CD4-positive, alpha-beta T cell (primary cell): ENCODE results near the gene VWA5B2. TPM values are rescaled to one million over a fixed set of nuclear protein-coding genes. Genes with fewer than 3 reads are reported as not detected.
A peak's percentile ranks its signal among the peaks of the same experiment; 100 is the strongest.

Experiments
- ATAC-seq: fragments of 200-7000 bp; cut with Tn5 transposase; one replicate; pipeline ENCODE4 v1.10.0; 2022; ENCODE audit warnings: mild to moderate bottlenecking; ENCODE audit not compliant: poor library complexity
- CTCF ChIA-PET: fragments of 350-600 bp; sonication (Branson Sonifier 250); formaldehyde crosslinking; loops from one replicate; lab custom pipeline; 2021; ENCODE audit warnings: antibody characterized with exemption, inconsistent platforms; lab: Charles Lee
- POLR2A ChIA-PET: fragments of 350-600 bp; sonication (Branson Sonifier 250); formaldehyde crosslinking; loops from one replicate; lab custom pipeline; 2021; ENCODE audit warnings: antibody characterized with exemption, inconsistent platforms; lab: Charles Lee
- DNase-seq, 14 experiments: peaks; one replicate each; pipeline ENCODE4 v3.0.0-alpha.2; 2013 to 2020; ENCODE audit warnings: mixed read lengths in 2 of 14
- H3K27ac ChIP-seq, 2 donors: one replicate each; pipeline versions ENCODE4 v1.5.1 to v1.7.0; 2013; ENCODE audit warnings: low read length in 2 of 2, low read depth in 1 of 2, mild to moderate bottlenecking in 1 of 2
- H3K27me3 ChIP-seq, 2 experiments: 1 replicate in 1 of 2; 2 replicates in 1 of 2; pipeline versions ENCODE4 v1.6.1 to v1.7.0; 2013; ENCODE audit warnings: low read length in 2 of 2, control low read depth in 1 of 2, mild to moderate bottlenecking in 1 of 2, moderate library complexity in 1 of 2; ENCODE audit not compliant: insufficient read depth in 2 of 2, control insufficient read depth in 1 of 2
- H3K36me3 ChIP-seq: one replicate; pipeline ENCODE4 v1.6.1; 2013; ENCODE audit warnings: low read length, control low read depth; ENCODE audit not compliant: insufficient read depth
- H3K4me1 ChIP-seq: one replicate; pipeline ENCODE4 v1.6.1; 2013; ENCODE audit warnings: low read length, control low read depth; ENCODE audit not compliant: insufficient read depth
- H3K4me3 ChIP-seq: one replicate; pipeline ENCODE4 v1.5.1; 2013; ENCODE audit warnings: mild to moderate bottlenecking, low read length, moderate library complexity
- H3K9me3 ChIP-seq, 2 experiments: 1 replicate in 1 of 2; 2 replicates in 1 of 2; pipeline versions ENCODE4 v1.6.1 to v1.7.0; 2013; ENCODE audit warnings: low read length in 2 of 2, mild to moderate bottlenecking in 2 of 2, control low read depth in 1 of 2, moderate library complexity in 1 of 2; ENCODE audit not compliant: control insufficient read depth in 1 of 2, insufficient read depth in 1 of 2
- H3K27ac Mint-ChIP-seq: one replicate; pipeline ENCODE4 v1.8.0; 2020; ENCODE audit warnings: mixed read lengths
- H3K27me3 Mint-ChIP-seq: one replicate; pipeline ENCODE4 v1.8.0; 2021; ENCODE audit warnings: mixed read lengths
- H3K36me3 Mint-ChIP-seq: one replicate; pipeline ENCODE4 v1.8.0; 2021; ENCODE audit warnings: low read depth, mixed read lengths
- H3K4me1 Mint-ChIP-seq: one replicate; pipeline ENCODE4 v1.8.0; 2021; ENCODE audit warnings: low read depth, mixed read lengths
- H3K4me3 Mint-ChIP-seq: one replicate; pipeline ENCODE4 v1.8.0; 2020; ENCODE audit warnings: mild to moderate bottlenecking, mixed read lengths
- H3K9me3 Mint-ChIP-seq: one replicate; pipeline ENCODE4 v1.8.0; 2020; ENCODE audit warnings: mixed read lengths
- CTCF ChIP-seq: fragments of 200-600 bp; IDR thresholded peaks from one replicate; pipeline ENCODE4 v1.8.0; 2022; ENCODE audit warnings: antibody characterized with exemption, mild to moderate bottlenecking
- intact Hi-C, 2 experiments: fragments of 100-400 bp; cut with DNase I in 1 of 2; cut with micrococcal nuclease in 1 of 2; formaldehyde crosslinking; loops; one replicate each; pipeline versions ENCODE4 v1.15.1 to v1.9.0; 2023 to 2025; cut with DNase I, micrococcal nuclease
- total RNA-seq, 174 experiments: library from RNA in 2 of 174; stranded (reverse) in 2 of 174; gene quantifications; one replicate each; pipeline ENCODE4 v1.2.3 and lab custom pipeline; 2021 to 2026

VWA5B2 gene
- total RNA-seq, 2 experiments from 2014 or later, result not detected

DNA sequence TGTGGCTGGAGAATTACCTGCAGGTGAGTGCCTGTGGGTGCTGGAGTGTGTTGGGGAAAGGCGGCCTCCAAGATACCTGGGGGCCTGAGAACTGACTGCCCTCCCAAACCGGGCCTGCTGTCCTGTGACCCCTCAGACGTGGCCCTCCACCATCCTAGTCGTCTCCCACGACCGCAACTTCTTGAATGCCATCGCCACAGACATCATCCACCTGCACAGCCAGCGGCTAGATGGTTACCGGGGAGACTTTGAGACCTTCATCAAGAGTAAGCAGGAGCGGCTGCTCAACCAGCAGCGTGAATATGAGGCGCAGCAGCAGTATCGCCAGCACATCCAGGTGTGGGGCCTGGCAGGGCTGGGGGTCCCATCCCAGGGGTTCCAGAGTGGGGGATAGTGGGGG, 40.0 kb upstream of the VWA5B2 start:
- POLR2A ChIA-PET, result no interaction called here

GRCh38 chr3:184192889-184193288, 36.5 kb upstream of the VWA5B2 start:
- Histone ChIP-seq H3K36me3 (peaks cover 76% of the 10 kb centered on the region), H3K4me3 (no peak overlapping the region), H3K27me3 (no peaks in the 10 kb centered on the region), H3K4me1 (peaks cover 8% of the 10 kb centered on the region), H3K9me3 (no peaks in the 10 kb centered on the region), H3K27ac (no peak overlapping the region)
- ATAC-seq, result no peak
- intact Hi-C loops, result no loop called here
- H3K27ac Mint-ChIP-seq, result no peak overlapping the region
- ChIA-PET CTCF (no interaction called here), POLR2A (interaction anchor here (0.6 kb wide), 1 partner anchor 66 kb away, joined by 3 read pairs; no protein-coding TSS in a partner anchor)
- H3K4me3 Mint-ChIP-seq, result no peak overlapping the region
- no peak for TF ChIP-seq CTCF
- peaks cover 80% of the 10 kb centered on the region for H3K36me3 Mint-ChIP-seq
- no peaks in the 10 kb centered on the region for H3K27me3 Mint-ChIP-seq
- no peak for DNase-seq
- H3K9me3 Mint-ChIP-seq, result no peaks in the 10 kb centered on the region
- peaks cover 16% of the 10 kb centered on the region for H3K4me1 Mint-ChIP-seq

More for the DNA sequence above, 40.0 kb upstream of the VWA5B2 start:
- H3K9me3 ChIP-seq, result no peaks in the 10 kb centered on the region
- no peaks in the 10 kb centered on the region for H3K27me3 Mint-ChIP-seq
- no peak overlapping the region for H3K27ac ChIP-seq
- DNase-seq, result peak in 1 of 14 experiments; percentile 15
- intact Hi-C loops, result loop anchor here (5.0 to 10.0 kb wide), 7 partner anchors 52 to 623 kb away; partner anchors contain the start of genes EIF2B5 (in 2 of the 2), ABCC5 (in 1 of the 2), ALG3 (in 1 of the 2) and CLCN2 (in 1 of the 2)
- CTCF ChIA-PET, result no interaction called here
- H3K4me1 Mint-ChIP-seq, result peaks cover 47% of the 10 kb centered on the region
- H3K9me3 Mint-ChIP-seq, result no peaks in the 10 kb centered on the region
- H3K4me1 ChIP-seq, result peaks cover 32% of the 10 kb centered on the region
- TF ChIP-seq CTCF, result no peak
- H3K27ac Mint-ChIP-seq, result no peak overlapping the region
- no peak overlapping the region for H3K4me3 ChIP-seq
- H3K36me3 ChIP-seq, result peaks cover 68% of the 10 kb centered on the region
- H3K4me3 Mint-ChIP-seq, result peak overlapping the region; percentile 99
- peaks cover 97% of the 10 kb centered on the region for H3K36me3 Mint-ChIP-seq
- H3K27me3 ChIP-seq, result no peaks in the 10 kb centered on the region
- ATAC-seq, result no peak

GRCh38 chr3:184193991-184194539, 35.3 kb upstream of the VWA5B2 start:
- no peaks in the 10 kb centered on the region for H3K27me3 ChIP-seq
- no peak overlapping the region for H3K27ac ChIP-seq
- H3K9me3 Mint-ChIP-seq, result no peaks in the 10 kb centered on the region
- no peaks in the 10 kb centered on the region for H3K9me3 ChIP-seq
- CTCF ChIA-PET, result no interaction called here
- ATAC-seq, result no peak
- no peaks in the 10 kb centered on the region for H3K4me1 ChIP-seq
- intact Hi-C loops, result no loop called here
- POLR2A ChIA-PET, result interaction anchor here (0.6 to 0.7 kb wide), 2 partner anchors 59 to 538 kb away, joined by 3 read pairs; no protein-coding TSS in a partner anchor
- H3K4me3 ChIP-seq, result no peak overlapping the region
- no peaks in the 10 kb centered on the region for H3K27me3 Mint-ChIP-seq
- no peak for DNase-seq
- peaks cover 5% of the 10 kb centered on the region for H3K4me1 Mint-ChIP-seq
- no peak overlapping the region for H3K27ac Mint-ChIP-seq
- H3K36me3 ChIP-seq, result peaks cover 64% of the 10 kb centered on the region
- no peak for TF ChIP-seq CTCF
- H3K36me3 Mint-ChIP-seq, result peaks cover 68% of the 10 kb centered on the region
- no peak overlapping the region for H3K4me3 Mint-ChIP-seq
